OCI-LY1 (cell line): Measurements from ENCODE around the gene IL17RB.

ENCODE experiments used
- H2AFZ ChIP-seq: fragments of 200-600 bp; sonication (generic), shearing (Covaris generic); 2 replicates; pipeline ENCODE4 v1.6.0; 2014; ENCODE audit warnings: antibody characterized with exemption, mild to moderate bottlenecking, low read length
- H3F3A ChIP-seq: fragments of 200-600 bp; sonication (generic), shearing (Covaris generic); 2 replicates; pipeline ENCODE4 v1.6.0; 2014; ENCODE audit warnings: mild to moderate bottlenecking, antibody characterized with exemption, low read length, moderate library complexity; ENCODE audit not compliant: insufficient read depth
- H3K27ac ChIP-seq: fragments of 200-600 bp; sonication (generic); 2 replicates; pipeline ENCODE4 v1.5.1; 2014; ENCODE audit warnings: low read length, mixed run types, mild to moderate bottlenecking, low read depth; ENCODE audit not compliant: poor library complexity, severe bottlenecking
- H3K27me3 ChIP-seq: fragments of 200-600 bp; sonication (generic); 2 replicates; pipeline ENCODE4 v1.6.0; 2014; ENCODE audit warnings: antibody characterized with exemption, mild to moderate bottlenecking, low read length, moderate library complexity; ENCODE audit not compliant: insufficient read depth
- H3K36me3 ChIP-seq: fragments of 200-600 bp; sonication (generic); 2 replicates; pipeline ENCODE4 v1.6.1; 2014; ENCODE audit warnings: mild to moderate bottlenecking, antibody characterized with exemption, low read length, moderate library complexity, mixed read lengths; ENCODE audit not compliant: insufficient read depth
- H3K4me1 ChIP-seq: fragments of 200-600 bp; sonication (generic); 2 replicates; pipeline ENCODE4 v1.5.1; 2014; ENCODE audit warnings: mild to moderate bottlenecking, low read length, moderate library complexity; ENCODE audit not compliant: insufficient read depth, severe bottlenecking
- H3K4me2 ChIP-seq: fragments of 200-600 bp; sonication (generic), shearing (Covaris generic); 2 replicates; pipeline ENCODE4 v1.6.1; 2014; ENCODE audit warnings: low read length
- H3K4me3 ChIP-seq: fragments of 200-600 bp; sonication (generic); 2 replicates; pipeline ENCODE4 v1.5.1; 2014; ENCODE audit warnings: low read length, low read depth, mild to moderate bottlenecking, mixed read lengths; ENCODE audit not compliant: poor library complexity, severe bottlenecking
- H3K79me2 ChIP-seq: fragments of 200-600 bp; shearing (Covaris generic); 2 replicates; pipeline ENCODE4 v1.6.1; 2016; ENCODE audit warnings: mixed run types, low read length, mixed read lengths; ENCODE audit not compliant: insufficient read depth
- H3K9ac ChIP-seq: fragments of 200-600 bp; sonication (generic), shearing (Covaris generic); 2 replicates; pipeline ENCODE4 v1.6.1; 2014; ENCODE audit warnings: mild to moderate bottlenecking, low read length, mixed read lengths
- H3K9me2 ChIP-seq: fragments of 200-600 bp; sonication (generic), shearing (Covaris generic); 2 replicates; pipeline ENCODE4 v1.6.1; 2014; ENCODE audit warnings: low read depth, mild to moderate bottlenecking, low read length, mixed read lengths
- H3K9me3 ChIP-seq: fragments of 200-600 bp; shearing (Covaris generic); 2 replicates; pipeline ENCODE4 v1.6.1; 2014; ENCODE audit warnings: low read length, mixed read lengths
- H4K20me1 ChIP-seq: fragments of 200-600 bp; sonication (generic), shearing (Covaris generic); 2 replicates; pipeline ENCODE4 v1.6.0; 2016; ENCODE audit warnings: mild to moderate bottlenecking, low read length; ENCODE audit not compliant: insufficient read depth
- CTCF ChIP-seq: fragments of 200-600 bp; sonication (generic), shearing (Covaris generic); IDR thresholded peaks from 2 replicates; pipeline ENCODE4 v1.5.1; 2017; ENCODE audit warnings: mild to moderate bottlenecking, antibody characterized with exemption, low read length, moderate library complexity, mixed read lengths
- EZH2 ChIP-seq: fragments of 200-600 bp; sonication (generic), shearing (Covaris generic); IDR thresholded peaks from 2 replicates; pipeline ENCODE4 v1.8.0; 2017; ENCODE audit warnings: borderline replicate concordance, mixed run types, mild to moderate bottlenecking, antibody characterized with exemption, low read length, moderate library complexity, mixed read lengths

IL17RB gene

DNA sequence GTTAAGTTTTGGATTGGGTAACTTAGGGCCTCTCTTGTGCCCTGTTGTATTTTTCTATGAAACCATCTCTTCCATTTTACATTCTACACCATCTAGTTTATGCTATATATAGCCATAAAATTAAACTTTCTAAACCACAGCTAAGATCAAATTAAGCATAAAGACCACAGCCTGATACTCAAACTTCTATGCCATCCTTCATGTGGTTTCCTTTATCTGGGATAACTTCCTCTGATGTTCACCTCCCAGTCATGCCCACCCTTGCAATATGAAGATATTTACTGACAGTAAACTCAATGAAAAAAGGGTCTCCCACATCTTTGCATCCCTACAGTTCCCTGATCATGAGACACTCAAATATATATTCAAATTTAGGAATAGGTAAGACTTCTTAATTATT lies 41.1 kb downstream of the IL17RB start:
- H3K4me3 ChIP-seq: no peak overlapping the region
- no peak overlapping the region for H3K9ac ChIP-seq
- no peaks in the 10 kb centered on the region for H4K20me1 ChIP-seq
- no peaks in the 10 kb centered on the region for H3K9me2 ChIP-seq
- no peaks in the 10 kb centered on the region for H3K27me3 ChIP-seq
- no peaks in the 10 kb centered on the region for H3F3A ChIP-seq
- peaks cover 44% of the 10 kb centered on the region for H3K36me3 ChIP-seq
- no peak for TF ChIP-seq EZH2
- no peaks in the 10 kb centered on the region for H3K9me3 ChIP-seq
- H2AFZ ChIP-seq: no peak overlapping the region
- H3K27ac ChIP-seq: no peak overlapping the region
- H3K4me1 ChIP-seq: peaks cover 24% of the 10 kb centered on the region
- H3K79me2 ChIP-seq: peaks cover 37% of the 10 kb centered on the region
- H3K4me2 ChIP-seq: no peak overlapping the region

GRCh38 chr3:53888232-53888631 lies 41.9 kb downstream of the IL17RB start:
- H3K36me3 ChIP-seq: peaks cover 44% of the 10 kb centered on the region
- H3K9ac ChIP-seq: no peak overlapping the region
- H3K4me3 ChIP-seq: no peak overlapping the region
- no peak overlapping the region for H3K4me2 ChIP-seq
- H3K27ac ChIP-seq: no peak overlapping the region
- peaks cover 37% of the 10 kb centered on the region for H3K79me2 ChIP-seq
- H3F3A ChIP-seq: no peaks in the 10 kb centered on the region
- H3K9me2 ChIP-seq: no peaks in the 10 kb centered on the region
- no peak for TF ChIP-seq EZH2
- no peak for TF ChIP-seq CTCF
- no peaks in the 10 kb centered on the region for H4K20me1 ChIP-seq
- H3K27me3 ChIP-seq: no peaks in the 10 kb centered on the region
- no peaks in the 10 kb centered on the region for H3K9me3 ChIP-seq
- peaks cover 24% of the 10 kb centered on the region for H3K4me1 ChIP-seq
- no peak overlapping the region for H2AFZ ChIP-seq

GRCh38 chr3:53890726-53891475 lies 44.5 kb downstream of the IL17RB start:
- TF ChIP-seq CTCF: no peak
- TF ChIP-seq EZH2: no peak
- Histone ChIP-seq H3K27me3 (no peaks in the 10 kb centered on the region), H3K9ac (peak overlapping the region; percentile 80), H2AFZ (no peak overlapping the region), H3K4me1 (peaks cover 24% of the 10 kb centered on the region), H3K4me3 (peak overlapping the region; percentile 85), H3F3A (no peaks in the 10 kb centered on the region), H3K9me2 (no peaks in the 10 kb centered on the region), H3K27ac (no peak overlapping the region), H3K4me2 (peak overlapping the region; percentile 97), H3K79me2 (peaks cover 37% of the 10 kb centered on the region), H4K20me1 (no peaks in the 10 kb centered on the region), H3K9me3 (no peaks in the 10 kb centered on the region), H3K36me3 (peaks cover 28% of the 10 kb centered on the region)
